NT2/D1 (cell line): ENCODE measurements around the gene RNF217.

Experiments
- DNase-seq: peaks from one replicate; pipeline ENCODE4 v3.0.0-alpha.2; 2011; ENCODE audit warnings: low read depth, low spot score
- H3K27me3 ChIP-seq: 2 replicates; pipeline ENCODE4 v1.6.0; 2011; ENCODE audit warnings: mild to moderate bottlenecking; ENCODE audit not compliant: insufficient read length, insufficient read depth
- H3K36me3 ChIP-seq: 2 replicates; pipeline ENCODE4 v1.6.1; 2011; ENCODE audit warnings: mild to moderate bottlenecking, low read length, mixed read lengths; ENCODE audit not compliant: insufficient read depth, insufficient read length
- H3K4me1 ChIP-seq: 2 replicates; pipeline ENCODE4 v1.5.1; 2011; ENCODE audit not compliant: insufficient read depth, insufficient read length
- H3K4me3 ChIP-seq: 2 replicates; pipeline ENCODE4 v1.5.1; 2011; ENCODE audit warnings: low read depth; ENCODE audit not compliant: insufficient read length
- H3K9ac ChIP-seq: 2 replicates; pipeline ENCODE4 v1.6.0; 2011; ENCODE audit warnings: low read depth; ENCODE audit not compliant: insufficient read length
- H3K9me3 ChIP-seq: 2 replicates; pipeline ENCODE4 v1.5.1; 2011; ENCODE audit warnings: mild to moderate bottlenecking, low read length; ENCODE audit not compliant: insufficient read depth
- SUZ12 ChIP-seq: IDR thresholded peaks from 2 replicates; pipeline ENCODE4 v1.6.1; 2011; ENCODE audit not compliant: insufficient read length, insufficient read depth; ENCODE audit errors: extremely low read depth
- YY1 ChIP-seq: IDR thresholded peaks from 2 replicates; pipeline ENCODE4 v1.6.1; 2011; ENCODE audit not compliant: insufficient read length, insufficient read depth
- ZNF274 ChIP-seq: IDR thresholded peaks from 2 replicates; pipeline ENCODE4 v1.6.1; 2011; ENCODE audit warnings: mild to moderate bottlenecking, low read depth, low read length

The RNF217 gene

GRCh38 chr6:124999105-124999764 is 37.0 kb downstream of the RNF217 start:
- H3K9ac ChIP-seq = no peak overlapping the region
- H3K27me3 ChIP-seq = no peaks in the 10 kb centered on the region
- TF ChIP-seq YY1 (no peak), SUZ12 (no peak), ZNF274 (no peak)
- H3K9me3 ChIP-seq = no peaks in the 10 kb centered on the region
- DNase-seq = no peak
- no peaks in the 10 kb centered on the region for H3K4me1 ChIP-seq
- H3K4me3 ChIP-seq = no peak overlapping the region
- no peaks in the 10 kb centered on the region for H3K36me3 ChIP-seq

- Histone ChIP-seq H3K4me1 (no peaks in the 10 kb centered on the region), H3K36me3 (no peaks in the 10 kb centered on the region), H3K27me3 (no peaks in the 10 kb centered on the region), H3K9ac (no peak overlapping the region), H3K4me3 (no peak overlapping the region), H3K9me3 (no peaks in the 10 kb centered on the region)
- TF ChIP-seq SUZ12 (no peak), ZNF274 (no peak), YY1 (no peak)
- DNase-seq = no peak
These were observed 39.6 kb downstream of the RNF217 start for GRCh38 chr6:125001684-125002405.

- TF ChIP-seq YY1 (no peak), ZNF274 (no peak), SUZ12 (no peak)
- no peak overlapping the region for H3K9ac ChIP-seq
- DNase-seq = no peak
- H3K4me1 ChIP-seq = no peaks in the 10 kb centered on the region
- no peak overlapping the region for H3K4me3 ChIP-seq
- no peaks in the 10 kb centered on the region for H3K9me3 ChIP-seq
- H3K27me3 ChIP-seq = no peaks in the 10 kb centered on the region
- no peaks in the 10 kb centered on the region for H3K36me3 ChIP-seq
These were observed 40.1 kb downstream of the RNF217 start for GRCh38 chr6:125002406-125002741.

GRCh38 chr6:125003070-125003469 is 40.8 kb downstream of the RNF217 start:
- no peak overlapping the region for H3K9ac ChIP-seq
- TF ChIP-seq YY1 (no peak), ZNF274 (no peak), SUZ12 (no peak)
- no peaks in the 10 kb centered on the region for H3K27me3 ChIP-seq
- no peaks in the 10 kb centered on the region for H3K4me1 ChIP-seq
- H3K4me3 ChIP-seq = no peak overlapping the region
- no peaks in the 10 kb centered on the region for H3K9me3 ChIP-seq
- H3K36me3 ChIP-seq = no peaks in the 10 kb centered on the region
- DNase-seq = no peak

GRCh38 chr6:125004198-125004597 is 42.0 kb downstream of the RNF217 start:
- TF ChIP-seq SUZ12 = no peak
- Histone ChIP-seq H3K27me3 (no peaks in the 10 kb centered on the region), H3K9me3 (no peaks in the 10 kb centered on the region), H3K36me3 (no peaks in the 10 kb centered on the region), H3K4me3 (no peak overlapping the region), H3K4me1 (no peaks in the 10 kb centered on the region), H3K9ac (no peak overlapping the region)
- no peak for DNase-seq

GRCh38 chr6:125004797-125005595 is 42.8 kb downstream of the RNF217 start:
- Histone ChIP-seq H3K9ac (no peak overlapping the region), H3K4me3 (no peak overlapping the region), H3K27me3 (no peaks in the 10 kb centered on the region), H3K9me3 (no peaks in the 10 kb centered on the region), H3K36me3 (no peaks in the 10 kb centered on the region), H3K4me1 (no peaks in the 10 kb centered on the region)
- no peak for DNase-seq
- TF ChIP-seq SUZ12 (no peak), YY1 (no peak), ZNF274 (no peak)

GRCh38 chr6:125008261-125008703 is 46.0 kb downstream of the RNF217 start:
- Histone ChIP-seq H3K4me1 (no peaks in the 10 kb centered on the region), H3K36me3 (no peaks in the 10 kb centered on the region), H3K4me3 (no peak overlapping the region), H3K9ac (no peak overlapping the region), H3K9me3 (no peaks in the 10 kb centered on the region), H3K27me3 (no peaks in the 10 kb centered on the region)
- no peak for DNase-seq
- TF ChIP-seq ZNF274 = no peak
- TF ChIP-seq YY1 = no peak
- TF ChIP-seq SUZ12 = no peak
